ENCODE results near the gene DCAF4L1.

Gene DCAF4L1

DNA sequence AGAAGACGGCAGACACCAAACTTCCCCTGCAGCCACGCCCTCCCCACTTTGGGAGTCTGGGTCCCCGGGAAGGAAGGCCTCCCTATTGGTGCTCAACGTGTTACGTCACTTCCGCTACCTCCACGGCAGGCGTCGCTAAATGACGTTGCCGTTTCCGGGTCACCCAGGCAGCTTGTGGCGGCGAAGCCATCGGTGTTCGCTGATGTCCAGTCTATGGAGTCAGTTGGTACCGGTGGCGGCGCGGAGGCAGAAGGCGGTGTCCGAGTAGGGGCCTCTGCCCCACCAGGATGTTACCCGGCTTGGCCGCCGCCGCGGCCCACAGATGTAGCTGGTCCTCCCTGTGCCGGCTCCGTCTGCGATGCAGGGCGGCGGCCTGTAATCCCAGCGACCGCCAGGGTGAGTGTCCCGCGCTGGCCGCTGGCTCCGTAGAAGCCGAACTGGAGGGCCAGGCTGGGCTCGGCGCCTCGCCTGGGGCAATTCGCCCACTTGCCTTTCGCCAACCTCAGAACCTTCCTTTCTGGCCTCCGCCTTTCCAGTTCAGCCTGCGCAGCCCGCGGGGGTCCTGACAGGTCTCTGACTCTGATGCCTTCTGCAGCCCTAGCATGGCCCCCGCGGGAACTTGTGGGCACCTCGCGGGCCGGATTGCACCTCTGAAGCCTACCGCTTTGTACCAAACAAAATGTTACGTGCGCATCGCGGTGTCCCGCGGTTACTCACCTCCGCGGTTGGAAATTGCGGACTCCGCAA lies 9.0 kb downstream of the DCAF4L1 start, which contains the start of gene SLC30A9:
Gene SLC30A9, plus strand, starts transcription at position 166 of the 747 bp plus-strand sequence. Its CDS starts 122 bp downstream, at position 288.
- ATAC-seq, result peak; percentile 98 to 99

DNA sequence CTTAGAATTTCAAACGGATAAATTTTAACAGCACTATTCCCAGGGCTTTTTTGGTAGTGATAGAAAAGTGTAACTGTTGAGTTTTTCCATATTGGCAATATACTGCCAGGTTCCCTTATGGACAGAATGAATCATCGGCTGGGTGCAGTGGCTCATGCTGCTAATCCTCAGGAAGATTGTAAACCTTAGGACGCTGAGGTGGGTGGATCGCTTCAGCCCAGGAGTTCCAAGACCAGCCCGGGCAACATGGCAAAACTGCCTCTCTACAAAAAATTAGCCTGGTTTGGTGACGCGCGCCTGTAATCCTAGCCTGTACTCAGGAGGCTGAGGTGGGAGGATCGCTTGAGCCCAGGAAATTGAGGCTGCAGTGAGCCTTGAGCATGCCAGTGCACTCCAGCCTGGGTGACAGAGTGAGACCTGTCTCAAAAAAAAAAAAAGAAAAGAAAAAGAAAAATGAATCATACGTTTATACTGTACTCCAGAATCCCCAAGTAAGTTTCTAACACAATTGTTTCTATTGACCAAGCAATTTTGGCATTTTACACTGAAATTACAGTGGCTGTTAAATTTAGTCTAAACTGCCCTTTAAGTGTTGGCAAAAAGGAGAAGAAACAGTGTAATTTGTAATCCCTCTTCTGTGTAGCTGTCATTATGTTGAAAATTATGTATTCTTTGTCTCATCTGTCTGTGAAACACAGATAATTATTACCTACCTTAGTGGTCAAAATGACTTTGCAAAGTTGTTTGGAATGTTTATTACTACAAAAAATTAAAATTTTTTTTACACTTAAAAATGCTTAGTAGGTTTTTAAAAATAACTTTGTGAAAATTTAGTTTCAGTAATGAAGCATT lies 10.6 kb downstream of the DCAF4L1 start:
- ATAC-seq, result no peak

DNA sequence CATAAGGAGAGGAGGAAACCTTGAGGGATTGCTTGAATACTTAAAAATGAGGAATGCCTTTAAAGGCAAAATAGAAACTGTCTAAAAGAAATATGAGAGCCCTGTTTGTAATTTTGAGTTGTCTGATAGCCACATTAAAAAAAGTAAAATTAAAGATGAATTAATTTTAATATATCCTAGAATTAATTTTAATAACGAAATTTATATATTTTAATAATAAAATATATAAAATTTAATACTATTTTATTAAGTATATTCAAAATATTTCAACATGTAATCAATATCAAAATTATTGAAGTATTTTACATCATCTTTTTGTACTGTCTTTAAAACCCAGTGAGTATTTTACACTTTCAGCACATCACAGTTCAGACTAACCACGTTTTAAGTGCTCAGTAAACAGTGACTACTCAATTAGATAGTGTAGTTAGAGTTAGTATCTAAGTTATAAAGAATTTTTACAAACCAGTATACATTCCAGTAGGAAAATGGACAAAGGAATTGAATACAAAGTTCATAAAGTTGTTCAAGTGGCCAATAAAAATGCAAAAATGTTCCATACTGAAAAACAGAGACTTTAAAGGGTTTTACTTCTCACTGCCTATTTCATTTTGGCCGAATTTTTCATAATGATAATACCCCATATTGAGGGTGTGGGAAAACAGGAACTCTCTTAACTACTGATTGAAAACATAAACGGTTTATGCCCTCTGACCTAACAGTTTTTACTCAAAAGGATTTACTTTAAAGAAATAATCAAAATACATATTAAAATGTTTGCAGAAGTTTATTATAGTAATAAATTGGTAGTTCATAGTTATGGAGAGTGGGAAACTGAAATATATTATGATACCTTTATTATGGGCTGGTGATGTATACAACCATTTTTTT lies 11.7 kb downstream of the DCAF4L1 start:
- ATAC-seq, result no peak

DNA sequence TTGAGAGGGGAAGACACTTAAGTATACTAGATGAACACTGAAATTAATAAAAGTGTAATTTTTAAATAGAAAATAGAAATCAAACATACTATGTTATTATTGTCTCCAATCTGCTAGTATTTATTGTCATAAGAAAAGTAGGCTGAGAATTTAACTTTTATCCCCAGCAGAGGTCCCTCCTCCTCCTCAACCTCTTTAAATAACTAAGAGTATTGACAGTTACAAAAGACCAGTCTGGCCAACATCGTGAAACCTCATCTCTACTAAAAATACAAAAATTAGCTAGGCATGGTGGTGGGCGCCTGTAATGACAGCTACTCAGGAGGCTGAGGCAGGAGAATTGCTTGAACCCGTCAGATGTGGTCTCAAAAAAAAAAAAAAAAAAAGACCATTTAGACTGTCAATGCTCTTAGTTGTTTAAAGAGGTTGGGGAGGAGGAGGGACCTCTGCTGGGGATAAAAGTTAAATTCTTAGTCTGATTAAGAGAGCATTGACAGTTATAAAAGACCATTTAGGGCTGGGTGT lies 13.0 kb downstream of the DCAF4L1 start:
- ATAC-seq, result no peak

DNA sequence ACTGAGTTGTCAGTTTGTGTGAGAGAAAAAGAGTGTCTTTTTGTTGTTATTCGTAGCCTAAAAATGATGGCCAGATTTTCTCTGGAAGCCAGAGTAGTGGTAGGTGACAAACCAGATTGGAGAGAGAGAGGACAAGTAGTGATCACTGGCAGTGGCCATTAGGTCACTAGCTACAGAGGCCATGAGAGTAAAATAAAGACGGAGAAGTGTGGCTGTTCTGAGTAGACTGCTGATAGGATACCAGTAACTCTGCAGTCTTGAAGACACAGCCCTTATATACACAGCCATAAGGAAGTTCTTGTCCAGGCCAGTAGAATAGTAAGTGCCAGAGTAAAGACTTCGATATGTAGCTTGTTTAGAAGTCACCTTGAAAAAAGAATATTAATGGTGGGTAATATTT lies 16.5 kb downstream of the DCAF4L1 start:
- ATAC-seq, result no peak

DNA sequence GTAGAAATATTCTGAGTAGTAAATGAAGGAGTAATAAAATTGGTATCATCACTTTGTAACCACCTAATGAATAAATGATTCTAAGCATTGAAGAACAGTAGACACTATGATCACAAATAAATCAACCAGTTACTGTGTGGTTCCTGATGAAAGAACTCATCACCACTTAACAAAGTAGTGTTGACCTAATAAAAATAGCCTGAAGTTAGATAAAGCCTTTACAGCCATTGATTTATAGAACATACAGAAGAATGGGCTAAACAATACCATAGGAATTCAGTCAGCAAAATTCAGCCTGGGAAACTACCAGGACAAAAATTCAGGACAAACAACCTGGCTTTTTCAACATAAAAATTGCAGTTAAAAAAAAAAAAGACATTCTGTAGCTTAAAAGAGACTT lies 17.8 kb downstream of the DCAF4L1 start:
- ATAC-seq, result no peak

DNA sequence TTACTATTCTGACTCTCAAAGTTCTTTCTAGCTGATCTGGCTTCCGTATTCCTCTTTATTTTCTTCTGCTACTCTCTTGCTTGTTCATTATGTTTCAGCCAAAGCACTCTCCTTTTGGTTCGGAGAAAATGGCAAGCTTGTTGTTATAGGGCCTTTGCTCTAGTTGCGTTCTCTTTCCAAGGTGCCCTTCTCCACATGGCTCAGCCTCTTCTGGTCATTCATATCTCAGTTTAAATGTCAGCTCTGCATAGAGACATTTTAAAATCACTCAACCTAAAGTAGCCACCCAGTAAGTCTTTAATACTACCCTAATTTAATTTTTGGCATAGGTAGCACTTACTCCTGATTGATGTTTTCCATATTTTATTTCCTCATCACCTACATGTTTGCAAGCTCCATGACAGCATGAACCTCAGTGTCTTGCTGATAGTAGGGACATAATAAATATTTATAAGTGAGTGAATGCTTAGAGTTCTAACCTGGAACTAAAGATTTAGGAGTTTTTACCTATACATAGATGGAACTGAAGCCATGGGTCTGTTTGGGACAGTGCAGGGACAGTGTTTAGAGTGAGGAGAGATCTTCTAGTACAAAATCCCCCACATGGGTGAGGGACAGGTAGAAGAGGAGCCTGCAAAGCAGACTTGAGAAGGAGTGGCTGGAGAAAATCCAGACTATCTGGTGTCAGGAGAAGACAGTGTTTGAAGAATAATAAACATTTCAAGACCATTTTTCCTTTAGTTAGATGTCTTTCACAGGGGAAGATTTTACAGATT lies 26.6 kb downstream of the DCAF4L1 start:
- ATAC-seq, result no peak

DNA sequence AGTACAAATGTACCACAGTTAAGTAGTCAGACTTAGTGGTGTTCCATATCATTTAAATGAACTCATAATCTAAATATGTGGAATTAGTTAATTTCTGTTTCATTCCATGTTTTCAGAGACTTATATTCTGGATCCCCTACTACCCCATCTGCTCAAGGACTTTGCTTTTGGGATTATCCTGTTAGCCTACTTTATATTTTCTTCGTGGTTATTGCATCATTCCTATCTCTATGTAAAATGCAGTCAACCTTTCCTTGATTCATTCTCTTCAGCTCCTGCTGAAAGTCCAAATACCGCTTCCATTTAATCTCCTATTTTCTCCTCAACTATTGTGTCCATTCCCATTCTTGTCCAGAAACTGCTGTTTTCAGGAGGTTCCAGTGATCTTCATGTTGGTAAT lies 33.9 kb downstream of the DCAF4L1 start:
- no peak for ATAC-seq

DNA sequence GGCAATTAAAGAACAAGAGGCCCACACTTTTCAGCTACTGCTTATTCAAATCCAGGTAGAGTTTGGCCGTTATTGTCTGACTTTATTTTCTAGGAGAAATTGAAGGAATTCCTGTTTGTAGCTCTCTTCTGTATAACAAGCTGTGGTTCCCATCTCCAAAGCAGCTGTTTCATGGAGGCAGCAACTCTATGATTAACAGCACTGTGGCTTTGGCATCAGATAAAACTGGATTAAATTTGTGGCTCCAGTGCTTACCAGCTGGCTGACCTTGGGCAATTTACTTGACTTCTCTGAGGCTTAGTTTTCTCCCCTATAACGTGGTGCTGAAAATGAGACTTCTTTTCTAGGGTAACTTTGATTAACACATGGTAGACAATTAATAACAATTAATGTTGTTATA lies 36.9 kb downstream of the DCAF4L1 start:
- no peak for ATAC-seq
